Retinal pigment epithelial cell (primary cell): Measurements from ENCODE around the gene SEL1L2.

Source experiments
- DNase-seq: peaks from one replicate; pipeline ENCODE4 v3.0.0-alpha.2; 2010; ENCODE audit warnings: low read depth
- H3K4me3 ChIP-seq: 2 replicates; pipeline ENCODE4 v1.5.1; 2011; ENCODE audit warnings: mild to moderate bottlenecking, low read length, control low read depth, moderate library complexity
- CTCF ChIP-seq: conservative IDR thresholded peaks from 2 replicates; pipeline ENCODE4 v1.5.1; 2011; ENCODE audit warnings: low read depth, low read length, control low read depth, inconsistent platforms

The SEL1L2 gene

GRCh38 chr20:13930281-13930680 is 60.1 kb downstream of the SEL1L2 start:
- no peak for TF ChIP-seq CTCF
- DNase-seq, result no peak
- no peak overlapping the region for H3K4me3 ChIP-seq

- TF ChIP-seq CTCF, result no peak
- no peak for DNase-seq
- no peak overlapping the region for H3K4me3 ChIP-seq
These were observed 60.6 kb downstream of the SEL1L2 start for GRCh38 chr20:13929836-13930235.

- no peak for TF ChIP-seq CTCF
- no peak overlapping the region for H3K4me3 ChIP-seq
- DNase-seq, result peak; percentile 9
These were observed 61.5 kb downstream of the SEL1L2 start for GRCh38 chr20:13928901-13929300.

- no peak for TF ChIP-seq CTCF
- DNase-seq, result no peak
- no peak overlapping the region for H3K4me3 ChIP-seq
These were observed 63.2 kb downstream of the SEL1L2 start for GRCh38 chr20:13927171-13927570.

GRCh38 chr20:13922241-13922640 is 68.2 kb downstream of the SEL1L2 start:
- no peak overlapping the region for H3K4me3 ChIP-seq
- no peak for DNase-seq
- TF ChIP-seq CTCF, result no peak

GRCh38 chr20:13915284-13915683 is 75.1 kb downstream of the SEL1L2 start:
- no peak for DNase-seq
- TF ChIP-seq CTCF, result no peak
- H3K4me3 ChIP-seq, result no peak overlapping the region

GRCh38 chr20:13913572-13913971 is 76.8 kb downstream of the SEL1L2 start:
- no peak overlapping the region for H3K4me3 ChIP-seq
- TF ChIP-seq CTCF, result no peak
- no peak for DNase-seq
